Measurements from ENCODE around the gene SORCS2.

DNA sequence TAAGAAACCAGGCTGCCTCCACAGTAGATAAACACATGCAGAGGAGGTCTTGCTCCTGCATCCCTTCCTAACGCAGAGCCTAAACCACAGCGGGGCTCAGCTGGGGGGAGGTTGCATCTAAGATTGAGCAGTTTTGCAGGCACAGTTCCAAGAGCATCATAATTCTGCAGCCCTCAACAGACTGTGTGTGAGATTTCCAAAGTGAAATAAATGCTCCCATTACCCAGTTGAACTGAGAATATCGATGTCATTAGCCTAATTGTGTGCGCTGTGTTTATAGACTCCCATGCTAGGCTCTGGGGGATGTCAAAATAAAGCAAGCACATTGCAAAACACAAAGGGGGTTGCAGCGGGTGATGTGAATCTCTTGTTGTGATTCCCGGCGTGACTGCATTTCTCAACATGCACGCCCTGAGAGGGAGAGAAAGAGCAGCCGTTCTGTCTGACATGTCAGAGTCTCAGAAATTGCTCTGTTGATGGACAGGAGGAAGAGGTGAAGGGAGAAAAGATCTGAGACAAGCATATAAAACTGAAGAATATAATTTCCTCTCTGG lies 392.3 kb downstream of the SORCS2 start:
- no peak for TF ChIP-seq TAF1 (IDR thresholded peaks at IDR 0.05; ENCODE audit: borderline replicate concordance, insufficient read depth, low read length)
- TF ChIP-seq, protein P1, sequence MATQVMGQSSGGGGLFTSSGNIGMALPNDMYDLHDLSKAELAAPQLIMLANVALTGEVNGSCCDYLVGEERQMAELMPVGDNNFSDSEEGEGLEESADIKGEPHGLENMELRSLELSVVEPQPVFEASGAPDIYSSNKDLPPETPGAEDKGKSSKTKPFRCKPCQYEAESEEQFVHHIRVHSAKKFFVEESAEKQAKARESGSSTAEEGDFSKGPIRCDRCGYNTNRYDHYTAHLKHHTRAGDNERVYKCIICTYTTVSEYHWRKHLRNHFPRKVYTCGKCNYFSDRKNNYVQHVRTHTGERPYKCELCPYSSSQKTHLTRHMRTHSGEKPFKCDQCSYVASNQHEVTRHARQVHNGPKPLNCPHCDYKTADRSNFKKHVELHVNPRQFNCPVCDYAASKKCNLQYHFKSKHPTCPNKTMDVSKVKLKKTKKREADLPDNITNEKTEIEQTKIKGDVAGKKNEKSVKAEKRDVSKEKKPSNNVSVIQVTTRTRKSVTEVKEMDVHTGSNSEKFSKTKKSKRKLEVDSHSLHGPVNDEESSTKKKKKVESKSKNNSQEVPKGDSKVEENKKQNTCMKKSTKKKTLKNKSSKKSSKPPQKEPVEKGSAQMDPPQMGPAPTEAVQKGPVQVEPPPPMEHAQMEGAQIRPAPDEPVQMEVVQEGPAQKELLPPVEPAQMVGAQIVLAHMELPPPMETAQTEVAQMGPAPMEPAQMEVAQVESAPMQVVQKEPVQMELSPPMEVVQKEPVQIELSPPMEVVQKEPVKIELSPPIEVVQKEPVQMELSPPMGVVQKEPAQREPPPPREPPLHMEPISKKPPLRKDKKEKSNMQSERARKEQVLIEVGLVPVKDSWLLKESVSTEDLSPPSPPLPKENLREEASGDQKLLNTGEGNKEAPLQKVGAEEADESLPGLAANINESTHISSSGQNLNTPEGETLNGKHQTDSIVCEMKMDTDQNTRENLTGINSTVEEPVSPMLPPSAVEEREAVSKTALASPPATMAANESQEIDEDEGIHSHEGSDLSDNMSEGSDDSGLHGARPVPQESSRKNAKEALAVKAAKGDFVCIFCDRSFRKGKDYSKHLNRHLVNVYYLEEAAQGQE (IDR thresholded peaks at IDR 0.05; ENCODE audit: insufficient read depth in 1 of 2, low read depth in 2 of 2, low read length in 2 of 2): no peak
- TF ChIP-seq POLR2AphosphoS5 (IDR thresholded peaks at IDR 0.05; ENCODE audit: low read depth, low read length): no peak
- no peak for TF ChIP-seq SIN3A (IDR thresholded peaks at IDR 0.05; ENCODE audit: borderline replicate concordance, insufficient read depth, low read length)

Data from PFSK-1 (cell line).